ENCODE data around the gene DNAAF9.

Gene DNAAF9

DNA sequence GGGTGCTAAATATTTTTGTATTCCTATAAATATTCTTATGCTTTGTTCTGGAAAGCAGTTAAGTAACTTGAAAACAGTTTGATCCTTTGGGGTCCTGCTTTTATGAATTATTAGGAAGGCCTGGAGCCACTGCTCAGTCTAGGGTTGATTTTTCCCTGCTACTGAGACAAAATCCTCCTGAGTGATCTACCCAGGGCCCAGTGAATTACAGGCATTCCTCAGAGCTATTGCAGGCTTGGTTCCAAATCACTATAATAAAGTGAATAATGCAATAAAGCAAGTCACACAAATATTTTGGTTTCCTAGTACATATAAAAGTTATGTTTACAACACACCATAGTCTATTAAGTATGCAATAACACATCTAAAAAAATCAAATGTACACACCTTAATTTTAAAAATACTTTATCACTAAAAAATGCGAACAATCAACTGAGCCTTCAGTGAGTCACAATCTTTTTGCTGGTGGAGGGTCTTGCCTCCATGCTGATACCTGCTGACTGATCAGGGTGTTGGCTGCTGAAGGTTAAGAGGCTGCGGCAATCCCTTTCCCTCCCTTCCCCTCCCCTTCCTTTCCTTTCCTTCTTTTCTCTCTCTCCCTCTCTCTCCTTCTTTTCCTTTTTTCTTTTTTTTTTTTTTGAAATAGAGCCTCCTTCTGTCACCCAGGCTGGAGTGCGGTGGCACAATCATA, 43.0 kb downstream of the DNAAF9 start:
- DNase-seq = no peak

DNA sequence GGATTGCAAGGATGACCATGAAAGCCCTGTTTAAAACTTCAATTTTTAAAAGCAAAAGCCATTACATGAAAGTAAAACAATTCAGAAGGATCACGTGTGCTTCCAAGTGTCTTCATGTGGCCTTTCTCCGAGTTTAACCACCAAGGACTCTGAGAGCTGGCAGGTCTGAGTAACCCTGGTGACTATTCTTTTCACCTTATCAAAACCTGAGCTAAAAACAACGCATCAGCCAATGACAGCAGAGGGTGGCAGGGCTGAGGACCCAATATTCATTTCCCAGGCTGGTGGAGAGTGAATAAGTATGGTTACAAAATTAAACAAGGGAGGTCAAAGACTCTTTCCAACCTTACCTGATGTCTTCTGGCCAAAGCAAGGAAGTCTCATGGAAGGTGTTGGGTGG, 46.7 kb downstream of the DNAAF9 start:
- no peak for DNase-seq

DNA sequence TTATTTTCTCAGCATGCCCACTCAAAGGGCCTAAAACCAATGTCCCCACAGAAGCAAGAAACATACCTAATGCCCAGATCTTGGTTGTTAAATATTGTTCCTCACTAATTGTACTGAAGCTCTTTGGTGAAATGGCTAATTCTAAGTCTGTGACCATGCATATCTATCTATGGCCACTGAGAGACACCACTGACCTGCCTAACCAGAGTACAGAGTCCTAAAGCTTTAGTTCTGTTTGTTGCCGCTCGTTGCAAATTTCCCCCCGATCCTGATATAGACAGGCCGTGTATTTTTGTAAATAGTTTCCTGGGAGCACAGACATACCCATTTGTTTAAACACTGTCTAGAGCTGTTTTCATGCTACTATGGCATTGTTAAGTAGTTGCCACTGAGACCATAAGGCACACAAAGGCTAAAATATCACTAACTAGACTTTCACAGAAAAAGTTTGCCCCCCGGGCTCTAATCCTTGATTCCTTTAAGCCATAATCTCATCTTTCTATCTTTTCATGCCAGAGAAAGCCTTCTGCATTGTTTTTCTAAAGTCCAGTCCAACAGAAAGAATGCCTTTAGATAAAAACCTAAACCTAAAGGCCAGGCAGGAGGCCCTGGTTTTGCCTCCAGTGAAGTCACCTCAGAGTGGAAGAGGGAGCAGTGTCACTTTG, 48.7 kb downstream of the DNAAF9 start:
- DNase-seq = no peak

All from NCI-H510A treated with DMSO at 0.1 percent for 48 hours (cell line).